GM19395 (cell line): Measurements from ENCODE around the gene KCTD17.

Experiments
- ATAC-seq: cut with Tn5 transposase; IDR thresholded peaks from one replicate; pipeline ENCODE4 v1.9.1; 2021; ENCODE audit warnings: mild to moderate bottlenecking, moderate library complexity; ENCODE audit not compliant: unreplicated experiment

KCTD17 gene

DNA sequence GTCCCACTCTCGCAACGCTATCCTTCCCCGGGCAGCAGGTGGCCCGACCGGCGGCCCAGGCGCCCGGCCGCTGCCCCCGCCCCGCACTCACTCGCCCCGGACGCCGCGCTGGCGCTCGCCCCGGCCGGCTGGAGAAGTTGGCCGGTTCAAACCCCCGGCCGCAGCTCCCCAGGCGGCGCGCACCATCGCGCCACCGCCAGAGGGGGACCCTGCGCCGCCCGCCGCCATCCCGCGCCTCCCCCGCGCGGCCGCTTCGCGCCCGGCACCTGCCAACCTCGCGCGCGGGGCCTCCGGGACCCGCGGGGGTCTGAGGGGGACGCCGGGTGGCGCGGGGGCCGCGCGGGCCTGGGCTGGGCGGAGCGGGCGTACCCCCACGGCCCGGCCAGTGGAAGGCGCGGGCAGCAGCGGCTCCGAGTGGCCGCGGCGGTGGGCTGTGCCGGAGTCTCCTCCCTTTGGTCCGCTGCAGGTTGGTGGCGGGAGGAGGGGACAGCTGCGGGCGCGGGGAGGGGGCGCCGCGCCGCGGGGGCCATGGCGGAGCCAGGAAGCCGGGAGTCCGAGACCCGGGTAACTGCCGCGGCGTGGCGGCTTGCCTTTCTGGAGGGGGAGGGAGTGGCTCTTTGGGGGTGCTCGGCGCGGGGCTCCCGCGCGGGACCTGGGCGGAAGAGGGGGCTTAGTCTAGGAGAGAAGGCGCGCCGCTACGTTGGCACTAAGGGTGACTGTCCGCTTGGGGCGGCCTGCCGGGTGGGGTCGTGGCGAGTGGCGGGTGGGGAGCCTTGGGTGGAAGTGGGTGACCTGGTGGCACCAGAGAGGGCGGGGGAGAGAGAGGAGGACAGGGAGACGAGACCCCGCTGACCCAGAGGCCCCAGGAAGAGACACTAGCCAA is 32.0 kb upstream of the KCTD17 start, which contains the start of the genes MPST and TST:
TSS of gene MPST (plus strand) at position 434 of the 883 bp plus-strand sequence. CDS start at position 529, 95 bp downstream.
TSS of gene TST (minus strand) at position 139 of the 883 bp plus-strand sequence. CDS start 715 bp downstream, outside the sequence.
- no peak for ATAC-seq

- ATAC-seq, result no peak
Observed at GRCh38 chr22:37020192-37020479, 31.4 kb upstream of the KCTD17 start.

- no peak for ATAC-seq
Observed at GRCh38 chr22:37021041-37021440, 30.5 kb upstream of the KCTD17 start.

DNA sequence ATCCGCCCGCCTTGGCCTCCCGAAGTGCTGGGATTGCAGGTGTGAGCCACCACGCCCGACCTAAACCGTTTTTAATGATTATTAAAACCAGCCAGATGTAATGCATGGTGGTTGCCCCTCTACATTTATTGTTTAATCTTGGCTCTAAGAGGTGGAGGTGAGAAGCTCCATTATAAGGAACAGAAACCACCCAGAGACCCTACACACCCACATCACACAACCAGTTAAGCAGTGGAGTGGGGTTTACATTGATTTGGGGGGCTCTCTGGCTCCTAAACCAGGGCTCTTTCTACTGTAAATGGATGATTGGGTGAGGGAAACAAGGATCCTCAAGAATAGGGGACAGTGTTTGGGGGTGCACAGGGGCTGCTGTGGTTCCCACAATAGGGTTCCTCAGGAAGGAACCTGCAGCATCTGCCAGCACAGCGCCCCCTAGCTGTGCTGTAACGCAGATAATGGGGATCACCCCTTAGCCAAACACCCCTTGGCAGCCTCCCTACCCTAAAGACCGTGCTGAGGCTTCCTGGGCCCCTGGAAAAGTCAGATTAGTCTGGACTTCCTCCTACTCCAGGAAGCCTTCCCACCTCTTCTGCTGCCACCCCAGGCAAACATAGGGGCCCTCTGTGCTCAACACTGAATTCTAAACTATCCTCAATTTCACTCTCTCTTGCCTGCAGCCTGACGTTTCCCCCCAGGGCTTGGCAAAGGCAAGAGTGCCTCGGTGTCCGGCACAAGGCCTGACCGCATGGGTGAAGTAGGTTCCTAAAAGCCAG is 29.6 kb upstream of the KCTD17 start:
- ATAC-seq, result no peak

GRCh38 chr22:37022483-37023337 is 28.8 kb upstream of the KCTD17 start:
- ATAC-seq, result no peak

DNA sequence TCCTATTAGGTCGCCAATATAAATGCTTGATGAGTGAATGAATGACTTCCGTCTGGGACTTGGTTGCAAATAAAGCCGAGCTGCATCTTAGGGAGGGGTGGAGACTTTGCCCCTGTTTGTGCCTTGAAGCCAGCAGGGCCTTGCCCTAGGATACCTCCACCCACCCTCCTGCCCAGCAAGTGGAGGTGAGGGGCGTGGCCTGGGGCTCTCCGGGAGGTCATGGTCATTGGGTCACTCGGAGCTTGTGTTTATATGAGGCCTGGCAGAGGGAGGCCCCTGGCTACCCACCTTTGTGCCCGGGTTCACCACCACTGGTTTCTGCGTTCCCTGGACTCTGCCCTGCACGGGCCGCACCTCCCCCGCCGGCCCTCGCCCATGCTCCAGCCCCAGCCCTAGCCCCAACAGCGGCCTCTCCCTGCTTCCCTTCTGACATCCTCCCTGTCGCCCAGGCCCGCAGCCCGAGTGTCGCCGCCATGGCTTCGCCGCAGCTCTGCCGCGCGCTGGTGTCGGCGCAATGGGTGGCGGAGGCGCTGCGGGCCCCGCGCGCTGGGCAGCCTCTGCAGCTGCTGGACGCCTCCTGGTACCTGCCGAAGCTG is 27.7 kb upstream of the KCTD17 start:
- no peak for ATAC-seq

DNA sequence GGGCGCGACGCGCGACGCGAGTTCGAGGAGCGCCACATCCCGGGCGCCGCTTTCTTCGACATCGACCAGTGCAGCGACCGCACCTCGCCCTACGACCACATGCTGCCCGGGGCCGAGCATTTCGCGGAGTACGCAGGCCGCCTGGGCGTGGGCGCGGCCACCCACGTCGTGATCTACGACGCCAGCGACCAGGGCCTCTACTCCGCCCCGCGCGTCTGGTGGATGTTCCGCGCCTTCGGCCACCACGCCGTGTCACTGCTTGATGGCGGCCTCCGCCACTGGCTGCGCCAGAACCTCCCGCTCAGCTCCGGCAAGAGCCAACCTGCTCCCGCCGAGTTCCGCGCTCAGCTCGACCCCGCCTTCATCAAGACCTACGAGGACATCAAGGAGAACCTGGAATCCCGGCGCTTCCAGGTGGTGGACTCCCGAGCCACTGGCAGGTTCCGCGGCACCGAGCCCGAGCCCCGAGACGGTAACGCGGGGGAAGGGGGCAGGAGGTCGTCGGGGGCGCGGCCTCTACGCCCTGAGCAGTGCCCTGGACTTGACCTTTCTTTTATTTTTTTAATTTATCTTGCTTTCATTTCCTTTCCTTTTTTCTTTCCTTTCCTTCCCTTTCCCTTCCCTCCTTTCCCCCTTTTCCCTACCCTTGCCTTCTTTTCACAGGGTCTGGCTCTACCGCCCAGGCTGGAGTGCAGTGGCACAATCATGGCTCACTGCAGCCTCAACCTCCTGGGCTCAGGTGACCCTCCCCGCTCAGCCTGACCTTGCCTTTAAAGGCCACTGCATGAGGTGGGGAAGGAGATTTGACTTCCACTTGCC is 27.0 kb upstream of the KCTD17 start:
- ATAC-seq, result no peak

DNA sequence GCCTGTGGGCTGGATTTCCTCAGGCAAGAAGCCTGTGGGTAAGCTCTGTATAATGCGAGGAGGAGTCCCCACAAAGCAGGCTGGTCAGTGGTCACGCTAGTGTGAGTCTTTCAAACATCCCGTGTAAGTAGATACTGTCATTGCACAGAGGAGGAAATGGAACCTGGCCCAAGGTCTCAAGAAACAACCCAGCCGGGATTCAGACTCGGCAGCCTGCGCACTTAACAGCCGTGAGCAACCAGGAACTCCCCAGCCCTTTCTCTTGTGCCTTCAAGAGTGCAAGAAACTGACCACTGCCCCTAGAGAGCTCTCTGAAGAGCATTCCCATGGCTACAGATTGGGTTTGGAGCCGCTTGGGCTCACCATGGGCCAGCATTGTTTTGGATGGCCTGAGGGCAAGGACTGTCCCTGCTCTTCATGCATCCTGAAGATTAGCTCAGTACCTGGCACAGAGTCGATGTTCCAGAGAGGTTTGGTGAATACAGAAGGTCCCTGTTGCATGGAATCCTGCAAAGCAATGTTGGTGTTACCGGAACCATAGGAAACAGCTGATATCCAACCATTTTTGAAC is 26.0 kb upstream of the KCTD17 start:
- ATAC-seq, result no peak

GRCh38 chr22:37026325-37026724 is 25.2 kb upstream of the KCTD17 start:
- ATAC-seq, result no peak

DNA sequence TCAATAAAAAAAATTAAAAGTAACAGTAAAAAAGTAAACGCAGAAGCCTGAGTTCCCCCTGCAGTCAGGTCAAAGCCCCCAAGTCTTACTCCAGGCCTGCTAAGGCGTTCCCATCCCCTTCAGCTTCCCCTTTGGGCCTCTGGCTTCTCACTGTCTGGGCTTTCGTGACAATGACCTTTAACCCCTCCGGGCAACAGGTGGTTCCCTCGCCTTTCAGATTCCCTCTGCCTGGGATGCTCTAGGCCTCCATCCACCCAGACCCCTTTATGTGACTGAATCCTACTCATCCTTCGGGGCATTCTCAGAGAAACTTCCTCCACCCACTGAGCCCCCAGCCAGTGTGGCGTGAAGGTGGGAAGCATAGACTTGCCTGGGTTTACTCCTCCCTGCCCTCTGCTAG is 24.0 kb upstream of the KCTD17 start:
- ATAC-seq, result no peak

DNA sequence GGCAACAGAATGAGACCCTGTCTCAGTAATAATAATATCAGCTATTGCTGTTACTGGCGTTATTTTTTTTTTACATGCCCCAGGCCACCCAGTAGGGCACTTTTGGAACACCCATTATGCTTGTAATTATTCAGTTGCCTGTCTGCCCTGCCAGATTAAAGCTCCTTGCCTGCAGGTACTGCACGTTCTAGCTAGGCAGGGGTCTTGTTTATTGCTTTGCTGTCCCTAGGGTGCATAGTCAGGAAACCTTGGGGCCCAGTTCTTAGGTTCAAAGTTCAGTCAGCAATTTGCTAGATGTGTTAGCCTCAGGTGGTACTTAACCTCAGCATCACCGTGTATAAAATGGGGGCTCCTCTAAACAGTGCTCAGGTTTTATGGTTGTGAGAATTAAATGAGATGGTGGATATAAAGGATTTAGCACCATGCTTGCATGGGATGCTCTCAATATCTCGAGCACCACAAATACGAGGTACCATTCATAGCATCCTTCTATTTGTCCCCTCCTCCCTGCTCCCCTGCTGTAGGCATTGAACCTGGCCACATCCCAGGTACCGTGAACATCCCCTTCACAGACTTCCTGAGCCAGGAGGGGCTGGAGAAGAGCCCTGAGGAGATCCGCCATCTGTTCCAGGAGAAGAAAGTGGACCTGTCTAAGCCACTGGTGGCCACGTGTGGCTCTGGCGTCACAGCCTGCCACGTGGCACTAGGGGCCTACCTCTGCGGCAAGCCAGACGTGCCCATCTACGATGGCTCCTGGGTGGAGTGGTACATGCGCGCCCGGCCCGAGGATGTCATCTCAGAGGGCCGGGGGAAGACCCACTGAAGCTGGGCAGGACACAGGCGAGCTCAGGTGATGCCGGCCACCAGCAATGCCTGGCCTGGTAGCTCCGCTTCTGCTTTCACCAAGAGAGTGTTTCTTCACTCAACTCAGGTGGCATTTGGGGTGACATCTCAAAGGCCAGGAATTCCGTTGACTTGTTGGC is 22.6 kb upstream of the KCTD17 start:
- ATAC-seq, result no peak

GRCh38 chr22:37030560-37031281 is 20.8 kb upstream of the KCTD17 start:
- ATAC-seq, result no peak

DNA sequence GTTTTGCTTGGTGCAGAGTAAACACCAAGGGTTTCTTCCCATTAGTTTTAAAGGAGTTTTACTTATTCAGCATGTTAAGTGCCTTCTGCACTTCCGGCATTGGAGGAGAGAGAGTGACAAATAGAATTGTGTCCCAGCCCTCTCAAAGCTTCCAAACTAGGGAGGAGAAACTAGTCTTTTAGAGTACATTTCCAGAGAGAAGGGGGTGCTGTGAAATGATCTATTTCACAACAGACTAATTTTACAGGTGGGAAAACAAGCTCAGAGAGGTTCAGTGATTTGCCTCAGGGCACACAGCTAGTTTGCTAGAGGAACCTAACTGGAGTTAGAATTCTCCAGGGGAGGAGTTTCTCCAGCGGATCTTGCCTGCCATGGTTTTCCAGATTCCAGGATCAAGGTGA is 19.4 kb upstream of the KCTD17 start:
- ATAC-seq, result no peak

DNA sequence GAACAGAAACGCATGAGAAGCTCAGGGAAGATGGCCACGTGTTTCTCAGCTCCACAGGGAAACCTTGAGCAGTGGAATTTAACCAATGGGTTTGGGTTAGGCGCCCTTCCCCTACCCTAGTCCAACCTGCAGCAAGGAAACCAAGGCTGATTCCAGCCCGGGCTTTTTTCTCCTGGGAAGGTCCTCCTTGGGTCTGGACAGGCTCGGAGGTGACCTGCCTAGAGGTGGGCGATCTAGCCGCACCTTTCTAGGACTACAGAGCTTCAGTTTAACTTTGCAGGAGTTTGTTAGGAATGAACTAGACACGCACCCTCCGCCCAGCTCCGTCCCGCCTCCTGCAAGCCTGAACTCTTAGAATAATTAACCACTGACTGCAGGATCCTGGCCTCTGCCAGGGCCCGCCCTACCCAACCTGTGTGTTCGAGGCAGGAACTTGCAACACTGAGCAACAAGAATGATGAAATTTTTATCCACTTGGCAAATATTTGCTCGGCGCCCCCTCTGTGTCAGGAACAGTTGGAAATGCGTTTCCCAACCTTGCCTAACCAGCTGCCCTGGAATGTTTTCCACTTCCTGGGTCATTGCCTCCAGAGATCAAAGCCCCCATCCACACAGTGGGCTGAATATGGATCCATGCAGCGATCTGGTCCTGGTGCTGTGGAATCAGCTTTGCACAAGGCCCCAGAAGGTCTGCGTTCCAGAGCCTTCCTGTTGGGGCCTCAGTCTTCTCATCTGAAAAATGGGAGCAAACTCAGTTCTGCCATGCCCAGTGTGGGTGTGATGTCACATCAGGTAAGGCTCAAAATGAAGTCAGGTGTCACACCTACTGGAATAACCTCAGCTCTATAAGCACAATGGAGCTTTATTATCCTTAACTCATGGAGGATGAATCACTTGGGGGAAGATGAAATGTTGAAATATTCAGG is 18.7 kb upstream of the KCTD17 start:
- ATAC-seq, result no peak

DNA sequence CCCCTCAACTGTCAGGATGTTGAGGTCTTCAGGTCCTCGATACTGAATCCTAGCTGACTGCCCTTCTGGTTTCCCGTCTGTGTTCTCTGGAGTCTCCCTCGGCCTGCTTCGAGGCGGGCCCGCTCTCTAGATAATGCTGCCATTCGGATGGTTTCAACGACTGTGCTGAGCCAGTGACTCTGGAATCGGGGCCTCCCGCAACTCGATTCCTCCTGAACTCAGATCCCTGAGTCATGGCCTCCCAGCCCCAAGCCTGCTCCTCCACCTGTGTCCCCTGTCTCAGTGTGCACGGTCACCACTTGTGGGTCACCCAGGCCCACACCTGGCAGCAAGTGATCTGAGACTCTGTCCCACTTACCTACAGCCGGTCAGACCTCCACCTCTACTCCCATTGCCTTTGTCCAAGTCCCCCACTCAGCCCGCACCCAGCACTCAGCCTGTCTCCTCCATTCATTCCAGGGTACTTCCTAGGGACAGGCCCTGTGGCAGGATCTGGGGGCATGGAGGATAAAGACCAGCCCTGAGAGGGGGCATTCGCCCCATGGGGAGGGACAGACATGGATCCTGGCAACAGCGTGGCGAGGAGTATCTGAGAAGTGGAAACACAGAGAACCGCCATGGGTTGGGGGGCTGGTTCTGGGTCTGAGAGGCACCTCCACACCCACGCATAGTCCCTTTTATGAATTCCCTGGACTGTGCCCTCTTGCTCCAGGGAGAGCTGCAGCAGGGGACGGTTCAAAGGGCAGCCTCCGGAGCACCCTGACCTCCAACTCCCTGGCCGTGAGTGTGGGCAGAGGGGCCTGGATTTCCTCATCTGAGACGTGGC is 17.7 kb upstream of the KCTD17 start:
- no peak for ATAC-seq
